A549 (cell line): Measurements from ENCODE around the gene CEACAM16.

Experiments
- JUNB ChIP-seq: fragments of >200 bp; sonication (Bioruptor Twin); formaldehyde crosslinking; IDR thresholded peaks from 2 replicates; pipeline ENCODE4 v1.6.1; 2016
- MYC ChIP-seq: IDR thresholded peaks from 2 replicates; pipeline ENCODE4 v1.6.1; 2012; ENCODE audit warnings: mild to moderate bottlenecking, inconsistent platforms, low read length, improper control_type of control experiment, borderline replicate concordance
- POLR2A ChIP-seq: IDR thresholded peaks from 2 replicates; pipeline ENCODE4 v1.6.1; 2012; ENCODE audit warnings: mild to moderate bottlenecking, low read length
- POLR2AphosphoS2 ChIP-seq: conservative IDR thresholded peaks from 2 replicates; pipeline ENCODE4 v1.6.1; 2012; ENCODE audit warnings: low read length, improper control_type of control experiment, inconsistent platforms
- RFX5 ChIP-seq: fragments of 450-650 bp; IDR thresholded peaks from 2 replicates; pipeline ENCODE4 v1.7.1; 2014; ENCODE audit warnings: antibody characterized with exemption, mild to moderate bottlenecking, moderate library complexity
- ZC3H11A ChIP-seq: fragments of 450-650 bp; IDR thresholded peaks from 2 replicates; pipeline ENCODE4 v1.6.1; 2014; ENCODE audit warnings: antibody characterized with exemption, mild to moderate bottlenecking
- TF ChIP-seq, protein P1 (sequence below): fragments of >200 bp; sonication (Bioruptor Twin); formaldehyde crosslinking; IDR thresholded peaks from 3 replicates; pipeline ENCODE4 v1.5.1; 2016
- TF ChIP-seq, protein P2 (sequence below): IDR thresholded peaks from 2 replicates; pipeline ENCODE4 v1.6.1; 2012

DNA sequence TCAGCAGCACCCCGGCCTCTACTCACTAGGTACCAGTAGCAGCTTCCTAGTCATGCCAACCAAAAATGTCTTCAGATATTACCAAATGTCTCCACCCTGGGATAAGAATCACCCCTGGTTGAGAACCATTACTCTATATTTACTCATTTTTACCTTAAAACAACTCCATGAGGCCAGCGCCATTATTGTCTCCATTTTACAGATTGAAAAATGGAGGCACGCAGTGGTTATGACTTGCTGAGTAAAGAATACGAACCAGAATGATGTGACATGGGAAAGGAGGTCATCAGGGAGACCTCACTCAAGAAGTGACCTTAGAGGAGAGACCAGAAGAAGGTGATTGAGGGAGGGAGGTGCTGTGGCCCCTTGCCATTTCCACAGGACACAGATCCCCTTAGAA, 25.4 kb upstream of the CEACAM16 start:
- no peak for TF ChIP-seq MYC
- TF ChIP-seq, protein P1, sequence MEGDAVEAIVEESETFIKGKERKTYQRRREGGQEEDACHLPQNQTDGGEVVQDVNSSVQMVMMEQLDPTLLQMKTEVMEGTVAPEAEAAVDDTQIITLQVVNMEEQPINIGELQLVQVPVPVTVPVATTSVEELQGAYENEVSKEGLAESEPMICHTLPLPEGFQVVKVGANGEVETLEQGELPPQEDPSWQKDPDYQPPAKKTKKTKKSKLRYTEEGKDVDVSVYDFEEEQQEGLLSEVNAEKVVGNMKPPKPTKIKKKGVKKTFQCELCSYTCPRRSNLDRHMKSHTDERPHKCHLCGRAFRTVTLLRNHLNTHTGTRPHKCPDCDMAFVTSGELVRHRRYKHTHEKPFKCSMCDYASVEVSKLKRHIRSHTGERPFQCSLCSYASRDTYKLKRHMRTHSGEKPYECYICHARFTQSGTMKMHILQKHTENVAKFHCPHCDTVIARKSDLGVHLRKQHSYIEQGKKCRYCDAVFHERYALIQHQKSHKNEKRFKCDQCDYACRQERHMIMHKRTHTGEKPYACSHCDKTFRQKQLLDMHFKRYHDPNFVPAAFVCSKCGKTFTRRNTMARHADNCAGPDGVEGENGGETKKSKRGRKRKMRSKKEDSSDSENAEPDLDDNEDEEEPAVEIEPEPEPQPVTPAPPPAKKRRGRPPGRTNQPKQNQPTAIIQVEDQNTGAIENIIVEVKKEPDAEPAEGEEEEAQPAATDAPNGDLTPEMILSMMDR = no peak
- TF ChIP-seq ZC3H11A = no peak
- TF ChIP-seq, protein P2, sequence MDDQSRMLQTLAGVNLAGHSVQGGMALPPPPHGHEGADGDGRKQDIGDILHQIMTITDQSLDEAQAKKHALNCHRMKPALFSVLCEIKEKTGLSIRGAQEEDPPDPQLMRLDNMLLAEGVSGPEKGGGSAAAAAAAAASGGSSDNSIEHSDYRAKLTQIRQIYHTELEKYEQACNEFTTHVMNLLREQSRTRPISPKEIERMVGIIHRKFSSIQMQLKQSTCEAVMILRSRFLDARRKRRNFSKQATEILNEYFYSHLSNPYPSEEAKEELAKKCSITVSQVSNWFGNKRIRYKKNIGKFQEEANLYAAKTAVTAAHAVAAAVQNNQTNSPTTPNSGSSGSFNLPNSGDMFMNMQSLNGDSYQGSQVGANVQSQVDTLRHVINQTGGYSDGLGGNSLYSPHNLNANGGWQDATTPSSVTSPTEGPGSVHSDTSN = no peak
- TF ChIP-seq POLR2AphosphoS2 = no peak
- TF ChIP-seq POLR2A = no peak
- TF ChIP-seq RFX5 = no peak
- TF ChIP-seq JUNB = no peak
